Neural crest cell (in vitro differentiated cells): Measurements from ENCODE around the gene MKS1. TPM values are rescaled to one million over a fixed set of nuclear protein-coding genes. Genes with fewer than 3 reads are reported as not detected.

Experiments used
- DNase-seq: peaks from one replicate; pipeline ENCODE4 v3.0.0; 2021; ENCODE audit warnings: low read depth, mixed read lengths, low spot score
- H3K27ac Mint-ChIP-seq: one replicate; pipeline ENCODE4 v1.8.0; 2021; ENCODE audit warnings: mild to moderate bottlenecking, mixed read lengths; ENCODE audit not compliant: unreplicated experiment
- H3K27me3 Mint-ChIP-seq: 2 replicates; pipeline ENCODE4 v1.8.0; 2021; ENCODE audit warnings: low read depth, mild to moderate bottlenecking, mixed read lengths
- H3K36me3 Mint-ChIP-seq: 2 replicates; pipeline ENCODE4 v1.8.0; 2021; ENCODE audit warnings: low read depth, mild to moderate bottlenecking, mixed read lengths
- H3K4me1 Mint-ChIP-seq: 2 replicates; pipeline ENCODE4 v1.8.0; 2021; ENCODE audit warnings: mixed read lengths
- H3K4me3 Mint-ChIP-seq: one replicate; pipeline ENCODE4 v1.8.0; 2021; ENCODE audit warnings: mild to moderate bottlenecking, mixed read lengths
- H3K9me3 Mint-ChIP-seq: 2 replicates; pipeline ENCODE4 v1.8.0; 2021; ENCODE audit warnings: mixed read lengths
- CTCF ChIP-seq: fragments of 200-600 bp; sonication (generic); conservative IDR thresholded peaks from 2 replicates; pipeline ENCODE4 v1.5.0; 2021; ENCODE audit warnings: antibody characterized with exemption, mild to moderate bottlenecking
- total RNA-seq: library from RNA; stranded (reverse); gene quantifications from 2 replicates; pipeline ENCODE4 v1.2.1, GENCODE V29; 2021

The MKS1 gene
- total RNA-seq, 1 donor from 2014 or later: 34.2 TPM

DNA sequence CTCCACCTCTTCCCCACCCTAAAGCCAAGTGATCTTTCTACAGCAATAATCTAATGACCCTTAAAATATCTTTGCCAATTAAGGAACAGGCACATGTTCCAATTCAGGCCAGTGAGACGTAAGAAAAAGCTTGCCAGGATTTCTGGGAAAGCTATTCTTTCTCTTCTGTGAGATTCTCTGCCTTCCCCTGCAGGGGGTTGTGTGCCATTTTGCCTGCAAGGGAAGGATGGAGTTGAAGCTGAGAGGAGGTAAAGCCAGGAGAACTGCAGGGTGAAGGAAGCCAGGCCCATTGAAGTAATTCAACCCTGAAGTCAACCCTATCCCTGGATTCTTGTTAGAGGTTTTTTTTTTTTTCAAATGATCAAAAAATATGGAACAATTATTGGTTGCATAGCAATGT lies 10.3 kb upstream of the MKS1 start:
- no peaks in the 10 kb centered on the region for H3K9me3 Mint-ChIP-seq
- no peaks in the 10 kb centered on the region for H3K4me1 Mint-ChIP-seq
- DNase-seq: no peak
- no peaks in the 10 kb centered on the region for H3K36me3 Mint-ChIP-seq
- TF ChIP-seq CTCF: no peak
- H3K27me3 Mint-ChIP-seq: peaks cover 47% of the 10 kb centered on the region
- H3K4me3 Mint-ChIP-seq: no peak overlapping the region
- no peak overlapping the region for H3K27ac Mint-ChIP-seq

- Mint-ChIP-seq H3K4me1 (no peaks in the 10 kb centered on the region), H3K36me3 (no peaks in the 10 kb centered on the region), H3K4me3 (no peak overlapping the region)
Measured at GRCh38 chr17:58228679-58229078, 9.6 kb upstream of the MKS1 start.

DNA sequence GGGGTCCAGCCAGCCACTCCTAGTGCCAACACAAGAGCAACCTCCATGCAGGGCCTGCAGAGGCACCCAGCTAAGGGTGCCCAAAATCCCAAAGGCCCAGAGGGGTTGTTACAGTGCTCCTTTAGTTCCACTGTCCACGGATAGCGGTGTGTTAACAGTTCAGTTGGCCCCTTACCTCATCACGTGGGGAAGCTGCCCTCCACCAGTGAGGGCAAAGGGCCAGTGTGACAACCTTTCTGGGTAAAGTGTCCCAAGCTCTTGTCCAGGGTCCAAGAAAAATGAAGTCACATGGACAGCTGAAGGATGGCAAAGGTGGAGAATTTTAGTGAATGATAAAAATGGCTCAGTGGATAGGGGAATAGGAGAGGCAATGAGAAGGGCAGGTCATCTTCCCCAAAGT lies 8.7 kb upstream of the MKS1 start:
- H3K4me3 Mint-ChIP-seq: no peak overlapping the region
- TF ChIP-seq CTCF: no peak
- H3K27ac Mint-ChIP-seq: no peak overlapping the region
- H3K27me3 Mint-ChIP-seq: peaks cover 49% of the 10 kb centered on the region
- no peak for DNase-seq
- no peaks in the 10 kb centered on the region for H3K36me3 Mint-ChIP-seq
- H3K4me1 Mint-ChIP-seq: no peaks in the 10 kb centered on the region
- no peaks in the 10 kb centered on the region for H3K9me3 Mint-ChIP-seq

More at GRCh38 chr17:58228679-58229078, 9.6 kb upstream of the MKS1 start:
- Mint-ChIP-seq H3K27me3 (peaks cover 45% of the 10 kb centered on the region), H3K27ac (no peak overlapping the region), H3K9me3 (no peaks in the 10 kb centered on the region)
- no peak for DNase-seq
- no peak for TF ChIP-seq CTCF

DNA sequence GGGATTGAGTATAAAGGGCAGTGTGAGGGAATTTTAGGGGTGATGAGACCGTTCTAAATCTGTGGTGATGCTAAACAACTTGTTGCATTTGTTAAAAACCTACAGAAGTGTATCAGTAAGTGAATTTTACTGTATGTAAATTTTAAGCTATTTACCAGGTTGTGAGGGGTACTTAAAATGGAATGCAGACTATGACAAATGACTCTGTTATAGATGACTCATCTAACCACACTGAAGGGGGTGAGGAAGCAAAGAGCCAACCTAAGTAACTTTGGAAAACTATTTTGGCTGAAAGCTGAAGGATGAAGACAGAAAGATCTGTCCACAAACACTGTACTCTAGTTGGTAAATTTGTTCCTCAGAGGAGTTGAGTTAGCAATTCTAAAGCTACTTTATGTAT lies 5.3 kb upstream of the MKS1 start:
- H3K27ac Mint-ChIP-seq: no peak overlapping the region
- peaks cover 43% of the 10 kb centered on the region for H3K27me3 Mint-ChIP-seq
- DNase-seq: no peak
- H3K4me1 Mint-ChIP-seq: peaks cover 3% of the 10 kb centered on the region
- peaks cover 2% of the 10 kb centered on the region for H3K36me3 Mint-ChIP-seq
- TF ChIP-seq CTCF: no peak
- H3K9me3 Mint-ChIP-seq: no peaks in the 10 kb centered on the region
- H3K4me3 Mint-ChIP-seq: no peak overlapping the region

- no peak for DNase-seq
- Mint-ChIP-seq H3K36me3 (peaks cover 3% of the 10 kb centered on the region), H3K4me3 (peak overlapping the region; percentile 89), H3K27me3 (peaks cover 30% of the 10 kb centered on the region), H3K4me1 (peaks cover 14% of the 10 kb centered on the region), H3K27ac (no peak overlapping the region), H3K9me3 (no peaks in the 10 kb centered on the region)
- no peak for TF ChIP-seq CTCF
Measured at GRCh38 chr17:58219789-58220183, 731 bp upstream of the MKS1 start.

DNA sequence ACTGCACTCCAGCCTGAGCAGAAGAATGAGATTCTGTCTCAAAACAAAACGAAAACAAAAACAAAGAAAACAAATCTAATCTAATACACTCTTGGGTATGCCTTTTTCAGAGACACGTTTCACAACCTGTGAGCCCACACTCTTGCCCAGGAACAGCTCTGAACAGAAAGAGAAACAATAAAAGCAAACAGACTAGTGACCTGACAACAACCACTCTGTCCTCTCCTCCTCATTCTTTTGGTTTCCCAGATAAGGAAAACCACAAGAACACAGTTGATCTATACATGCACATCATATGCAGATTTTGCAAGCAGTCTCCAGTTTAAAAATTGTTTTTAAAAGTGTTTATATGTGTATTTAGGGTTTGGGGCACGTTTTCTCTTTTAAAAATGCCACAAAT lies 1.3 kb downstream of the MKS1 start:
- Mint-ChIP-seq H3K4me3 (peak overlapping the region; percentile 74), H3K9me3 (no peaks in the 10 kb centered on the region), H3K27ac (peak overlapping the region; percentile 27), H3K27me3 (peaks cover 15% of the 10 kb centered on the region), H3K36me3 (peaks cover 3% of the 10 kb centered on the region), H3K4me1 (peaks cover 14% of the 10 kb centered on the region)
- TF ChIP-seq CTCF: no peak
- no peak for DNase-seq
